ENCODE measurements around the gene DNAJC13.

DNAJC13 gene

GRCh38 chr3:132522353-132522752 lies 105.1 kb downstream of the DNAJC13 start:
- Histone ChIP-seq H2BK15ac (ENCODE audit: low read length) (no peak overlapping the region), H3K27ac (replicated peaks; ENCODE audit: low read length) (no peak overlapping the region), H3K4me3 (ENCODE audit: low read length in 2 of 2) (no peak overlapping the region), H3K14ac (ENCODE audit: low read length) (no peak overlapping the region), H3K9ac (ENCODE audit: low read depth, low read length, poor library complexity) (no peak overlapping the region), H4K91ac (ENCODE audit: low read depth, low read length, poor library complexity) (no peak overlapping the region), H3K4me1 (ENCODE audit: control insufficient read depth in 2 of 2, insufficient read depth in 1 of 2, low read depth in 1 of 2, low read length in 2 of 2) (no peaks in the 10 kb centered on the region), H3K18ac (ENCODE audit: low read length) (no peak overlapping the region), H3K79me1 (ENCODE audit: low read depth, low read length) (no peaks in the 10 kb centered on the region), H3K4me2 (ENCODE audit: insufficient read depth, low read length, poor library complexity, severe bottlenecking) (no peak overlapping the region), H2AFZ (ENCODE audit: low read length) (no peak overlapping the region), H4K8ac (ENCODE audit: low read depth, low read length) (no peak overlapping the region), H3K36me3 (replicated peaks in 1 of 2; ENCODE audit: control insufficient read depth in 2 of 2, insufficient read depth in 2 of 2, low read length in 2 of 2) (peaks cover 12 to 96% of the 10 kb centered on the region in 2 donors), H2BK120ac (ENCODE audit: low read depth, low read length) (no peak overlapping the region), H2AK5ac (ENCODE audit: low read depth, low read length) (no peak overlapping the region), H2BK5ac (ENCODE audit: low read length) (no peak overlapping the region), H3K4ac (ENCODE audit: low read length) (no peak overlapping the region), H3K23ac (ENCODE audit: low read depth, low read length, poor library complexity) (no peak overlapping the region), H3K27me3 (ENCODE audit: control insufficient read depth in 3 of 3, insufficient read depth in 3 of 3, low read depth in 1 of 3, low read length in 3 of 3) (no peaks in the 10 kb centered on the region), H2BK12ac (ENCODE audit: low read length) (no peak overlapping the region), H3K9me3 (replicated peaks in 1 of 2; ENCODE audit: control insufficient read depth in 2 of 2, insufficient read depth in 1 of 2, low read depth in 1 of 2, low read length in 2 of 2) (no peaks in the 10 kb centered on the region)
- WGBS, 2 donors (ENCODE audit: extremely low coverage in 2 of 2, insufficient read length in 2 of 2, insufficient replicate concordance in 1 of 2) = no CpG with 5 or more reads among the region's 3 CpGs
- DNase-seq (ENCODE audit: low spot score) = no peak

- DNase-seq (ENCODE audit: low spot score) = no peak
- Histone ChIP-seq H3K4me3 (ENCODE audit: low read length in 2 of 2) (no peak overlapping the region), H3K79me1 (ENCODE audit: low read depth, low read length) (no peaks in the 10 kb centered on the region), H3K4me1 (ENCODE audit: control insufficient read depth in 2 of 2, insufficient read depth in 1 of 2, low read depth in 1 of 2, low read length in 2 of 2) (no peaks in the 10 kb centered on the region), H3K4ac (ENCODE audit: low read length) (no peak overlapping the region), H4K91ac (ENCODE audit: low read depth, low read length, poor library complexity) (no peak overlapping the region), H3K27ac (replicated peaks; ENCODE audit: low read length) (no peak overlapping the region), H2BK5ac (ENCODE audit: low read length) (no peak overlapping the region), H3K14ac (ENCODE audit: low read length) (no peak overlapping the region), H3K18ac (ENCODE audit: low read length) (no peak overlapping the region), H4K8ac (ENCODE audit: low read depth, low read length) (no peak overlapping the region), H2BK12ac (ENCODE audit: low read length) (no peak overlapping the region), H3K9ac (ENCODE audit: low read depth, low read length, poor library complexity) (no peak overlapping the region), H3K9me3 (replicated peaks in 1 of 2; ENCODE audit: control insufficient read depth in 2 of 2, insufficient read depth in 1 of 2, low read depth in 1 of 2, low read length in 2 of 2) (no peaks in the 10 kb centered on the region), H2BK15ac (ENCODE audit: low read length) (no peak overlapping the region), H3K36me3 (replicated peaks in 1 of 2; ENCODE audit: control insufficient read depth in 2 of 2, insufficient read depth in 2 of 2, low read length in 2 of 2) (peaks cover 8 to 91% of the 10 kb centered on the region in 2 donors), H2AFZ (ENCODE audit: low read length) (no peak overlapping the region), H2AK5ac (ENCODE audit: low read depth, low read length) (no peak overlapping the region), H2BK120ac (ENCODE audit: low read depth, low read length) (no peak overlapping the region), H3K27me3 (ENCODE audit: control insufficient read depth in 3 of 3, insufficient read depth in 3 of 3, low read depth in 1 of 3, low read length in 3 of 3) (no peaks in the 10 kb centered on the region), H3K23ac (ENCODE audit: low read depth, low read length, poor library complexity) (no peak overlapping the region), H3K4me2 (ENCODE audit: insufficient read depth, low read length, poor library complexity, severe bottlenecking) (no peak overlapping the region)
- WGBS, 2 donors (ENCODE audit: extremely low coverage in 2 of 2, insufficient read length in 2 of 2, insufficient replicate concordance in 1 of 2) = no CpG with 5 or more reads among the region's 3 CpGs
Observed at GRCh38 chr3:132530624-132531023, 113.3 kb downstream of the DNAJC13 start.

GRCh38 chr3:132535575-132536441 lies 118.5 kb downstream of the DNAJC13 start:
- Histone ChIP-seq H3K79me1 (ENCODE audit: low read depth, low read length) (no peaks in the 10 kb centered on the region), H4K8ac (ENCODE audit: low read depth, low read length) (no peak overlapping the region), H3K14ac (ENCODE audit: low read length) (no peak overlapping the region), H4K91ac (ENCODE audit: low read depth, low read length, poor library complexity) (no peak overlapping the region), H3K36me3 (replicated peaks in 1 of 2; ENCODE audit: control insufficient read depth in 2 of 2, insufficient read depth in 2 of 2, low read length in 2 of 2) (peaks cover 6 to 90% of the 10 kb centered on the region in 2 donors), H3K9me3 (replicated peaks in 1 of 2; ENCODE audit: control insufficient read depth in 2 of 2, insufficient read depth in 1 of 2, low read depth in 1 of 2, low read length in 2 of 2) (no peaks in the 10 kb centered on the region), H2BK5ac (ENCODE audit: low read length) (no peak overlapping the region), H3K27me3 (ENCODE audit: control insufficient read depth in 3 of 3, insufficient read depth in 3 of 3, low read depth in 1 of 3, low read length in 3 of 3) (no peaks in the 10 kb centered on the region), H3K9ac (ENCODE audit: low read depth, low read length, poor library complexity) (no peak overlapping the region), H3K23ac (ENCODE audit: low read depth, low read length, poor library complexity) (no peak overlapping the region), H3K4me1 (ENCODE audit: control insufficient read depth in 2 of 2, insufficient read depth in 1 of 2, low read depth in 1 of 2, low read length in 2 of 2) (no peaks in the 10 kb centered on the region), H3K4me3 (ENCODE audit: low read length in 2 of 2) (no peak overlapping the region), H2BK12ac (ENCODE audit: low read length) (no peak overlapping the region), H2BK15ac (ENCODE audit: low read length) (no peak overlapping the region), H3K27ac (replicated peaks; ENCODE audit: low read length) (no peak overlapping the region), H2AFZ (ENCODE audit: low read length) (no peak overlapping the region), H2BK120ac (ENCODE audit: low read depth, low read length) (no peak overlapping the region), H3K18ac (ENCODE audit: low read length) (no peak overlapping the region), H2AK5ac (ENCODE audit: low read depth, low read length) (no peak overlapping the region), H3K4me2 (ENCODE audit: insufficient read depth, low read length, poor library complexity, severe bottlenecking) (no peak overlapping the region), H3K4ac (ENCODE audit: low read length) (no peak overlapping the region)
- WGBS, 2 donors (ENCODE audit: extremely low coverage in 2 of 2, insufficient read length in 2 of 2, insufficient replicate concordance in 1 of 2) = no CpG with 5 or more reads among the region's 7 CpGs
- DNase-seq (ENCODE audit: low spot score) = peak; percentile 54

GRCh38 chr3:132536442-132537153 lies 119.3 kb downstream of the DNAJC13 start:
- no peak overlapping the region for H3K23ac ChIP-seq (ENCODE audit: low read depth, low read length, poor library complexity)
- H2BK5ac ChIP-seq (ENCODE audit: low read length) = no peak overlapping the region
- no peak overlapping the region for H3K18ac ChIP-seq (ENCODE audit: low read length)
- H3K27me3 ChIP-seq (ENCODE audit: control insufficient read depth in 3 of 3, insufficient read depth in 3 of 3, low read depth in 1 of 3, low read length in 3 of 3) = no peaks in the 10 kb centered on the region
- H3K4me2 ChIP-seq (ENCODE audit: insufficient read depth, low read length, poor library complexity, severe bottlenecking) = no peak overlapping the region
- H2AFZ ChIP-seq (ENCODE audit: low read length) = no peak overlapping the region
- no peak overlapping the region for H3K4me3 ChIP-seq (ENCODE audit: low read length in 2 of 2)
- no peak overlapping the region for H4K8ac ChIP-seq (ENCODE audit: low read depth, low read length)
- no peaks in the 10 kb centered on the region for H3K9me3 ChIP-seq (replicated peaks in 1 of 2; ENCODE audit: control insufficient read depth in 2 of 2, insufficient read depth in 1 of 2, low read depth in 1 of 2, low read length in 2 of 2)
- H3K4me1 ChIP-seq (ENCODE audit: control insufficient read depth in 2 of 2, insufficient read depth in 1 of 2, low read depth in 1 of 2, low read length in 2 of 2) = no peaks in the 10 kb centered on the region
- no peak overlapping the region for H3K27ac ChIP-seq (replicated peaks; ENCODE audit: low read length)
- no peak overlapping the region for H2BK12ac ChIP-seq (ENCODE audit: low read length)
- H3K36me3 ChIP-seq (replicated peaks in 1 of 2; ENCODE audit: control insufficient read depth in 2 of 2, insufficient read depth in 2 of 2, low read length in 2 of 2) = peaks cover 8 to 90% of the 10 kb centered on the region in 2 donors
- H3K14ac ChIP-seq (ENCODE audit: low read length) = no peak overlapping the region
- H3K9ac ChIP-seq (ENCODE audit: low read depth, low read length, poor library complexity) = no peak overlapping the region
- DNase-seq (ENCODE audit: low spot score) = no peak
- H2AK5ac ChIP-seq (ENCODE audit: low read depth, low read length) = no peak overlapping the region
- H2BK15ac ChIP-seq (ENCODE audit: low read length) = no peak overlapping the region
- H3K79me1 ChIP-seq (ENCODE audit: low read depth, low read length) = no peaks in the 10 kb centered on the region
- H2BK120ac ChIP-seq (ENCODE audit: low read depth, low read length) = no peak overlapping the region
- H4K91ac ChIP-seq (ENCODE audit: low read depth, low read length, poor library complexity) = no peak overlapping the region
- no peak overlapping the region for H3K4ac ChIP-seq (ENCODE audit: low read length)
- no CpG with 5 or more reads among the region's 3 CpGs for WGBS, 2 donors (ENCODE audit: extremely low coverage in 2 of 2, insufficient read length in 2 of 2, insufficient replicate concordance in 1 of 2)

All from neuronal stem cell (in vitro differentiated cells).